HepG2 (cell line): ENCODE data around the gene TUBA4A. TPM values are rescaled to one million over a fixed set of nuclear protein-coding genes. Genes with fewer than 3 reads are reported as not detected.
A peak's percentile ranks its signal among the peaks of the same experiment; 100 is the strongest.

Source experiments
- ARNT2 ChIP-seq: sonication (generic); formaldehyde crosslinking; IDR thresholded peaks from 2 replicates; pipeline ENCODE4 v1.8.0; 2022; ENCODE audit warnings: mild to moderate bottlenecking, low read depth, missing genetic modification reagents, moderate library complexity
- CBX2 ChIP-seq, 2 experiments: fragments of 200-600 bp in 1 of 2; sonication (generic); formaldehyde crosslinking in 1 of 2; IDR thresholded peaks; 2 replicates each; pipeline versions ENCODE4 v1.7.0 to v1.8.1; 2018 to 2022; ENCODE audit warnings: low read depth in 2 of 2, low read length in 1 of 2, mild to moderate bottlenecking in 1 of 2, missing genetic modification reagents in 1 of 2
- CENPX ChIP-seq: sonication (generic); formaldehyde crosslinking; IDR thresholded peaks from 2 replicates; pipeline ENCODE4 v1.9.0; 2021; ENCODE audit warnings: mild to moderate bottlenecking, missing genetic modification reagents, moderate library complexity
- CREB3 ChIP-seq: sonication (generic); formaldehyde crosslinking; IDR thresholded peaks from 2 replicates; pipeline ENCODE4 v1.5.0; 2020; ENCODE audit warnings: missing genetic modification reagents
- CTCF ChIP-seq: sonication (generic); formaldehyde crosslinking; IDR thresholded peaks from 2 replicates; pipeline ENCODE4 v1.5.0; 2020; ENCODE audit warnings: mild to moderate bottlenecking, missing genetic modification reagents, moderate library complexity
- FOXM1 ChIP-seq: sonication (generic); formaldehyde crosslinking; IDR thresholded peaks from 2 replicates; pipeline ENCODE4 v1.5.0; 2020; ENCODE audit warnings: missing genetic modification reagents
- GATA4 ChIP-seq: sonication (generic); IDR thresholded peaks from 2 replicates; pipeline ENCODE4 v1.6.1; 2016; ENCODE audit warnings: antibody characterized with exemption, low read depth, borderline replicate concordance
- NFATC3 ChIP-seq: sonication (generic); formaldehyde crosslinking; IDR thresholded peaks from 2 replicates; pipeline ENCODE4 v1.5.1; 2020; ENCODE audit warnings: mild to moderate bottlenecking, missing genetic modification reagents
- PLRG1 ChIP-seq: fragments of 450-650 bp; conservative IDR thresholded peaks from 2 replicates; pipeline ENCODE4 v1.6.1; 2016
- RCOR2 ChIP-seq: IDR thresholded peaks from 2 replicates; pipeline ENCODE4 v1.6.1; 2016; ENCODE audit warnings: missing biosample characterization, missing genetic modification reagents
- STAG1 ChIP-seq: sonication (generic); formaldehyde crosslinking; IDR thresholded peaks from 2 replicates; pipeline ENCODE4 v1.4.0; 2020; ENCODE audit warnings: missing genetic modification reagents
- TAF1 ChIP-seq: sonication (generic); formaldehyde crosslinking; IDR thresholded peaks from 2 replicates; pipeline ENCODE4 v1.4.0; 2020; ENCODE audit warnings: missing genetic modification reagents
- TEAD2 ChIP-seq: sonication (generic); formaldehyde crosslinking; IDR thresholded peaks from 2 replicates; pipeline ENCODE4 v1.9.0; 2021; ENCODE audit warnings: missing genetic modification reagents
- U2AF1 ChIP-seq: fragments of 200-400 bp; formaldehyde crosslinking; optimal IDR thresholded peaks from 2 replicates; pipeline ENCODE3; 2017; ENCODE audit warnings: mild to moderate bottlenecking, low read depth, low read length
- ZFAT ChIP-seq: sonication (generic); formaldehyde crosslinking; conservative IDR thresholded peaks from 2 replicates; pipeline ENCODE4 v1.8.1; 2023; ENCODE audit warnings: missing genetic modification reagents, inconsistent platforms
- ZNF180 ChIP-seq: sonication (generic); formaldehyde crosslinking; IDR thresholded peaks from 2 replicates; pipeline ENCODE4 v1.4.0; 2020; ENCODE audit warnings: low read depth, missing genetic modification reagents, borderline replicate concordance
- ZNF234 ChIP-seq: sonication (generic); formaldehyde crosslinking; conservative IDR thresholded peaks from 2 replicates; pipeline ENCODE4 v1.5.1; 2020; ENCODE audit warnings: mild to moderate bottlenecking, missing genetic modification reagents
- ZNF296 ChIP-seq: sonication (generic); formaldehyde crosslinking; conservative IDR thresholded peaks from 2 replicates; pipeline ENCODE4 v1.5.0; 2020; ENCODE audit warnings: mild to moderate bottlenecking, missing genetic modification reagents
- ZNF354B ChIP-seq: sonication (generic); formaldehyde crosslinking; IDR thresholded peaks from 2 replicates; pipeline ENCODE4 v1.8.0; 2022; ENCODE audit warnings: mild to moderate bottlenecking, missing genetic modification reagents
- ZZZ3 ChIP-seq: sonication (generic); formaldehyde crosslinking; IDR thresholded peaks from 2 replicates; pipeline ENCODE4 v1.4.0; 2020; ENCODE audit warnings: missing genetic modification reagents, mild to moderate bottlenecking, borderline replicate concordance
- polyA plus RNA-seq, 8 experiments: library from polyadenylated mRNA; depleted of rRNA in 3 of 8; stranded (reverse) in 7 of 8; unstranded in 1 of 8; fragments of >200 nt; fragmentation: Illumina TruSeq in 4 of 8; extraction: Trizol in 4 of 8; gene quantifications; 2 replicates each; pipeline versions ENCODE4 v1.2.1 to v1.2.3, GENCODE V29; 2011 to 2016; ENCODE audit warnings: low read depth in 4 of 8, missing spikeins in 1 of 8, mixed read lengths in 1 of 8; ENCODE audit not compliant: insufficient read depth in 1 of 8
- total RNA-seq, 5 experiments: library from RNA; depleted of rRNA; stranded (reverse); fragments of >200 nt; fragmentation: Illumina TruSeq; extraction: Trizol; gene quantifications; 2 replicates each; pipeline ENCODE4 v1.2.3, GENCODE V29; 2016; ENCODE audit warnings: low read depth in 1 of 5
- TF ChIP-seq, protein P1 (sequence below): IDR thresholded peaks from 2 replicates; pipeline ENCODE4 v1.6.1; 2016; ENCODE audit warnings: mild to moderate bottlenecking
- TF ChIP-seq, protein P2 (sequence below): sonication (generic); formaldehyde crosslinking; IDR thresholded peaks from 2 replicates; pipeline ENCODE4 v1.8.0; 2022; ENCODE audit warnings: mild to moderate bottlenecking, missing genetic modification reagents, moderate library complexity

TUBA4A gene
- total and polyA plus RNA-seq, 2 of the 13 experiments (the other 11 are each of a cell fraction or from before 2014, with no cell fraction given): 1.3 to 12.7 TPM

DNA sequence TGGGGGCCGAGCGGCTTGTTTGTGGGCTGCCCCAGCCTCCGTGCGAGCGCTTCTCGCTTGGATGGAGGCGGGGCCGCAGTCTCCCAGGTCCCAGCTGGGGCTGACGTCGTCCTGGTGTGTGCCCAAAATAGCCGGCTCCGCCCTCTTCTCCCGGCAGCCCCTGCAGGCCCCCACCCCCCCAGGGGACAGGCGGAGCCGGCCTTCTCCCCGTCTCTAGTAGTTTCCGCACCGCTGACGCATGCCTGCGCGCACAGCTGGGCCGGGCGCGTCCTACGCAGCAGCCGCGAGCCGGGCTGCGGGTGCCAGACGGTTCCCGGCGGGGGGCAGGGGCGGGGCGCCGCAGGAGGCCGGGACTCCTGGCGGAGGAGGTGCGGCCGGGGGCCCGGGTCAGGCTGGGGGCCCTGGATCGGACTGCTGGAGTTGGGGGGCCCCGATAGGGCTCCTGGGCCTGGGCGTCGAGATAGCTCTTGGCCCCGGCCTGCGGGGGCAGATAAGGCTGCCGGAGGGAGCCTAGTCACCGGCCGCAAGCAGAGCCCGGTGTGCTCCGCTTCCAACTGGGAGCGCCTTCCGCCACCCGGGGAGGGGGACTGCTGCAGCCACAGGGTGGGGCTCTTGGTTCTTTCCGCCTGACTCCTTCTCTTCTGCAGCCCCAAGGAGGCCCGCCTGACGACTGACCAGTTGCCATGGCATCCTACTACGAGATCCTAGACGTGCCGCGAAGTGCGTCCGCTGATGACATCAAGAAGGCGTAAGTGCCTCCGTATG lies 25.6 kb upstream of the TUBA4A start, which contains the start of gene DNAJB2 (continued):
- TF ChIP-seq ZNF234 (CRISPR knock-in tag) (peak; percentile 96), CENPX (CRISPR knock-in tag) (no peak), TEAD2 (CRISPR knock-in tag) (no peak), U2AF1 (no peak), FOXM1 (CRISPR knock-in tag) (no peak), TAF1 (CRISPR knock-in tag) (peak; percentile 79), ARNT2 (CRISPR knock-in tag) (peak; percentile 85), ZFAT (CRISPR knock-in tag) (0 out of 2 replicates have a peak, but pooled peaks have one; percentile 22), RCOR2 (CRISPR knock-in tag) (no peak), NFATC3 (CRISPR knock-in tag) (no peak), CBX2 (IDR thresholded peaks at IDR 0.05; ENCODE audit: low read depth, low read length) (no peak), CBX2 (CRISPR knock-in tag; IDR thresholded peaks at IDR 0.05; ENCODE audit: low read depth) (no peak), CTCF (CRISPR knock-in tag) (peak; percentile 49), GATA4 (no peak), PLRG1 (no peak), CREB3 (CRISPR knock-in tag) (no peak), ZNF180 (CRISPR knock-in tag) (no peak), ZNF296 (CRISPR knock-in tag) (no peak; the same call in 1 of the 2 replicates), ZNF354B (no peak), ZZZ3 (CRISPR knock-in tag) (peak; percentile 69; the same call in 1 of the 2 replicates), STAG1 (CRISPR knock-in tag) (0 out of 2 replicates have a peak, but pooled peaks have one; percentile 5)
- TF ChIP-seq, protein P1, sequence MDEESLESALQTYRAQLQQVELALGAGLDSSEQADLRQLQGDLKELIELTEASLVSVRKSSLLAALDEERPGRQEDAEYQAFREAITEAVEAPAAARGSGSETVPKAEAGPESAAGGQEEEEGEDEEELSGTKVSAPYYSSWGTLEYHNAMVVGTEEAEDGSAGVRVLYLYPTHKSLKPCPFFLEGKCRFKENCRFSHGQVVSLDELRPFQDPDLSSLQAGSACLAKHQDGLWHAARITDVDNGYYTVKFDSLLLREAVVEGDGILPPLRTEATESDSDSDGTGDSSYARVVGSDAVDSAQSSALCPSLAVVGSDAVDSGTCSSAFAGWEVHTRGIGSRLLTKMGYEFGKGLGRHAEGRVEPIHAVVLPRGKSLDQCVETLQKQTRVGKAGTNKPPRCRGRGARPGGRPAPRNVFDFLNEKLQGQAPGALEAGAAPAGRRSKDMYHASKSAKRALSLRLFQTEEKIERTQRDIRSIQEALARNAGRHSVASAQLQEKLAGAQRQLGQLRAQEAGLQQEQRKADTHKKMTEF (CRISPR knock-in tag): peak; percentile 95
- TF ChIP-seq, protein P2, sequence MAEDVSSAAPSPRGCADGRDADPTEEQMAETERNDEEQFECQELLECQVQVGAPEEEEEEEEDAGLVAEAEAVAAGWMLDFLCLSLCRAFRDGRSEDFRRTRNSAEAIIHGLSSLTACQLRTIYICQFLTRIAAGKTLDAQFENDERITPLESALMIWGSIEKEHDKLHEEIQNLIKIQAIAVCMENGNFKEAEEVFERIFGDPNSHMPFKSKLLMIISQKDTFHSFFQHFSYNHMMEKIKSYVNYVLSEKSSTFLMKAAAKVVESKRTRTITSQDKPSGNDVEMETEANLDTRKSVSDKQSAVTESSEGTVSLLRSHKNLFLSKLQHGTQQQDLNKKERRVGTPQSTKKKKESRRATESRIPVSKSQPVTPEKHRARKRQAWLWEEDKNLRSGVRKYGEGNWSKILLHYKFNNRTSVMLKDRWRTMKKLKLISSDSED (CRISPR knock-in tag): no peak
